Fibroblast of pulmonary artery (primary cell): ENCODE data around the gene HOXA13.

Experiments used
- DNase-seq: peaks from one replicate; pipeline ENCODE4 v3.0.0-alpha.2; 2010; ENCODE audit warnings: low read depth
- H3K4me3 ChIP-seq: replicated peaks from 2 replicates; pipeline ENCODE4 v1.5.1; 2011; ENCODE audit warnings: low read depth, mild to moderate bottlenecking, control low read depth, low read length, moderate library complexity
- CTCF ChIP-seq: IDR thresholded peaks from 2 replicates; pipeline ENCODE4 v1.5.1; 2011; ENCODE audit warnings: mild to moderate bottlenecking, control low read depth, low read length, inconsistent platforms; ENCODE audit errors: missing control alignments

HOXA13 gene

GRCh38 chr7:27185854-27186667 is 13.8 kb downstream of the HOXA13 start:
- H3K4me3 ChIP-seq = no peak overlapping the region
- DNase-seq = no peak
- no peak for TF ChIP-seq CTCF

- peak; percentile 25 for DNase-seq
Observed at GRCh38 chr7:27185013-27185853, 14.7 kb downstream of the HOXA13 start, which contains the start of gene HOXA11. Gene HOXA11, minus strand, starts transcription at chr7:27185232. Its CDS starts 88 bp downstream, at chr7:27185144.

GRCh38 chr7:27184337-27185012 is 15.4 kb downstream of the HOXA13 start:
- peak overlapping the region; percentile 25 for H3K4me3 ChIP-seq
- peak; percentile 13 for DNase-seq
- TF ChIP-seq CTCF = no peak

More at GRCh38 chr7:27185013-27185853, 14.7 kb downstream of the HOXA13 start, which contains the start of gene HOXA11:
- no peak for TF ChIP-seq CTCF
- H3K4me3 ChIP-seq = peak within 1 kb of the TSS; percentile 25

- TF ChIP-seq CTCF = no peak
- peak overlapping the region; percentile 25 for H3K4me3 ChIP-seq
- no peak for DNase-seq
Observed at GRCh38 chr7:27183682-27184336, 16.1 kb downstream of the HOXA13 start.

- no peak for TF ChIP-seq CTCF
- no peak overlapping the region for H3K4me3 ChIP-seq
- no peak for DNase-seq
Observed at GRCh38 chr7:27182861-27183681, 16.8 kb downstream of the HOXA13 start.

GRCh38 chr7:27182285-27182841 is 17.5 kb downstream of the HOXA13 start:
- TF ChIP-seq CTCF = no peak
- H3K4me3 ChIP-seq = no peak overlapping the region
- DNase-seq = no peak
